ENCODE data around the gene NUP37. TPM values are rescaled to one million over a fixed set of nuclear protein-coding genes. Genes with fewer than 3 reads are reported as not detected.

NUP37 gene
- total RNA-seq, 1 donor from 2014 or later = 141 TPM

DNA sequence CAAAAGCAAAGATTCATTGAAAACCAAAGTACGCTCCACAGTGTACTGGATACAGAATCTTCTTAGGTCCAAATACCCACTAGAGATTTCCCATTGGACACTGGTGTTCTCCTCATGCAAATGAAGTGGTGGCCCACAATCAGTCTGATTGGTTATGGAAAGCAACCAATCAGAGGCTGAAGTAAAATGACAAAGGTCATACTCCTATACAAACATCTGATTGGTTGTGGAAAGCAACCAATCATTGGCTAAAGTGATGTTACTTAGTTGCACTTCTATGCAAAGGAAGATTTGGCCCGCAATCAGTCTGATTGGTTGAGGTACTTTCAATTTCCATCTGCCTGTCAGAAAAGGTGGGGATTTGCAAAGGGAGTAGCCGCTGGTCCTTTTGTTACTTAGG is 56.8 kb downstream of the NUP37 start:
- H3K4me2 ChIP-seq = no peak overlapping the region
- H3K4me1 ChIP-seq = no peaks in the 10 kb centered on the region
- H3K9me3 Mint-ChIP-seq = no peaks in the 10 kb centered on the region
- H3F3A ChIP-seq (ENCODE audit: low read depth) = no peaks in the 10 kb centered on the region
- H3K4me3 Mint-ChIP-seq = peak overlapping the region; percentile 92
- H3K27me3 Mint-ChIP-seq (ENCODE audit: insufficient read depth, low read depth) = no peaks in the 10 kb centered on the region
- no peaks in the 10 kb centered on the region for H3K9me3 ChIP-seq (ENCODE audit: low read depth)
- H3K27me3 ChIP-seq = no peaks in the 10 kb centered on the region
- no peaks in the 10 kb centered on the region for H4K20me1 ChIP-seq (ENCODE audit: low read depth)
- peaks cover 7% of the 10 kb centered on the region for H3K4me1 Mint-ChIP-seq
- no peaks in the 10 kb centered on the region for H3K36me3 ChIP-seq
- TF ChIP-seq EZH2 (IDR thresholded peaks at IDR 0.05) = no peak
- no peak overlapping the region for H3K4me3 ChIP-seq
- H3K36me3 Mint-ChIP-seq = no peaks in the 10 kb centered on the region
- no peak overlapping the region for H3K9ac ChIP-seq
- no peaks in the 10 kb centered on the region for H3K79me2 ChIP-seq (ENCODE audit: low read depth)
- no peak overlapping the region for H3K27ac Mint-ChIP-seq
- no peak overlapping the region for H3K27ac ChIP-seq
- H2AFZ ChIP-seq (replicated peaks) = peak overlapping the region; percentile 59
- no peak for DNase-seq (ENCODE audit: low spot score)

- no peaks in the 10 kb centered on the region for H3K9me3 ChIP-seq (ENCODE audit: low read depth)
- no peak overlapping the region for H3K27ac ChIP-seq
- Mint-ChIP-seq H3K27me3 (ENCODE audit: insufficient read depth, low read depth) (no peaks in the 10 kb centered on the region), H3K4me3 (peak overlapping the region; percentile 92), H3K4me1 (peaks cover 7% of the 10 kb centered on the region), H3K9me3 (no peaks in the 10 kb centered on the region), H3K27ac (no peak overlapping the region), H3K36me3 (no peaks in the 10 kb centered on the region)
- TF ChIP-seq EZH2 (IDR thresholded peaks at IDR 0.05) = no peak
- no peak for TF ChIP-seq EZH2phosphoT487 (IDR thresholded peaks at IDR 0.05)
- TF ChIP-seq, protein P1, sequence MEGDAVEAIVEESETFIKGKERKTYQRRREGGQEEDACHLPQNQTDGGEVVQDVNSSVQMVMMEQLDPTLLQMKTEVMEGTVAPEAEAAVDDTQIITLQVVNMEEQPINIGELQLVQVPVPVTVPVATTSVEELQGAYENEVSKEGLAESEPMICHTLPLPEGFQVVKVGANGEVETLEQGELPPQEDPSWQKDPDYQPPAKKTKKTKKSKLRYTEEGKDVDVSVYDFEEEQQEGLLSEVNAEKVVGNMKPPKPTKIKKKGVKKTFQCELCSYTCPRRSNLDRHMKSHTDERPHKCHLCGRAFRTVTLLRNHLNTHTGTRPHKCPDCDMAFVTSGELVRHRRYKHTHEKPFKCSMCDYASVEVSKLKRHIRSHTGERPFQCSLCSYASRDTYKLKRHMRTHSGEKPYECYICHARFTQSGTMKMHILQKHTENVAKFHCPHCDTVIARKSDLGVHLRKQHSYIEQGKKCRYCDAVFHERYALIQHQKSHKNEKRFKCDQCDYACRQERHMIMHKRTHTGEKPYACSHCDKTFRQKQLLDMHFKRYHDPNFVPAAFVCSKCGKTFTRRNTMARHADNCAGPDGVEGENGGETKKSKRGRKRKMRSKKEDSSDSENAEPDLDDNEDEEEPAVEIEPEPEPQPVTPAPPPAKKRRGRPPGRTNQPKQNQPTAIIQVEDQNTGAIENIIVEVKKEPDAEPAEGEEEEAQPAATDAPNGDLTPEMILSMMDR (IDR thresholded peaks at IDR 0.05) = no peak
- H3K4me3 ChIP-seq = peak overlapping the region; percentile 78
- H2AFZ ChIP-seq (replicated peaks) = peak overlapping the region; percentile 59
- no peaks in the 10 kb centered on the region for H3K36me3 ChIP-seq
- no peaks in the 10 kb centered on the region for H3K79me2 ChIP-seq (ENCODE audit: low read depth)
- no peaks in the 10 kb centered on the region for H3K4me1 ChIP-seq
- H3K27me3 ChIP-seq = no peaks in the 10 kb centered on the region
- peak overlapping the region; percentile 70 for H3K4me2 ChIP-seq
- H4K20me1 ChIP-seq (ENCODE audit: low read depth) = no peaks in the 10 kb centered on the region
- DNase-seq (ENCODE audit: low spot score) = no peak
- H3F3A ChIP-seq (ENCODE audit: low read depth) = no peaks in the 10 kb centered on the region
- no peak overlapping the region for H3K9ac ChIP-seq
These were observed 57.5 kb downstream of the NUP37 start for GRCh38 chr12:102062419-102062806.

- H2AFZ ChIP-seq (replicated peaks) = peak within 1 kb of the TSS; percentile 85
- peak within 1 kb of the TSS; percentile 70 for H3K4me2 ChIP-seq
- H3K79me2 ChIP-seq (ENCODE audit: low read depth) = no peaks in the 10 kb centered on the region
- H4K20me1 ChIP-seq (ENCODE audit: low read depth) = no peaks in the 10 kb centered on the region
- TF ChIP-seq EZH2phosphoT487 (IDR thresholded peaks at IDR 0.05) = no peak
- TF ChIP-seq EZH2 (IDR thresholded peaks at IDR 0.05) = no peak
- TF ChIP-seq, protein P1 (IDR thresholded peaks at IDR 0.05) = no peak
- Mint-ChIP-seq H3K27me3 (ENCODE audit: insufficient read depth, low read depth) (no peaks in the 10 kb centered on the region), H3K9me3 (no peaks in the 10 kb centered on the region), H3K27ac (peak within 1 kb of the TSS; percentile 46), H3K4me3 (peak within 1 kb of the TSS; percentile 92), H3K4me1 (peaks cover 7% of the 10 kb centered on the region), H3K36me3 (peaks cover 2% of the 10 kb centered on the region)
- H3K27me3 ChIP-seq = no peaks in the 10 kb centered on the region
- H3K9me3 ChIP-seq (ENCODE audit: low read depth) = no peaks in the 10 kb centered on the region
- H3K4me3 ChIP-seq = peak within 1 kb of the TSS; percentile 78
- no peaks in the 10 kb centered on the region for H3K36me3 ChIP-seq
- no peaks in the 10 kb centered on the region for H3F3A ChIP-seq (ENCODE audit: low read depth)
- peak within 1 kb of the TSS; percentile 18 for H3K9ac ChIP-seq
- DNase-seq (ENCODE audit: low spot score) = peak; percentile 96
- H3K27ac ChIP-seq = no peak within 1 kb of the TSS
- no peaks in the 10 kb centered on the region for H3K4me1 ChIP-seq
These were observed 58.1 kb downstream of the NUP37 start, which contains the start of gene WASHC3 for GRCh38 chr12:102061560-102062418. TSS of gene WASHC3 (minus strand) at chr12:102061991. CDS start at chr12:102061962, 29 bp downstream.

GRCh38 chr12:102061096-102061559 is 58.8 kb downstream of the NUP37 start:
- peak overlapping the region; percentile 85 for H2AFZ ChIP-seq (replicated peaks)
- H3F3A ChIP-seq (ENCODE audit: low read depth) = no peaks in the 10 kb centered on the region
- H3K4me2 ChIP-seq = peak overlapping the region; percentile 70
- H3K27me3 ChIP-seq = no peaks in the 10 kb centered on the region
- Mint-ChIP-seq H3K4me1 (peaks cover 7% of the 10 kb centered on the region), H3K27me3 (ENCODE audit: insufficient read depth, low read depth) (no peaks in the 10 kb centered on the region), H3K27ac (peak overlapping the region; percentile 25), H3K9me3 (no peaks in the 10 kb centered on the region), H3K36me3 (peaks cover 7% of the 10 kb centered on the region), H3K4me3 (peak overlapping the region; percentile 92)
- H3K9ac ChIP-seq = peak overlapping the region; percentile 18
- no peaks in the 10 kb centered on the region for H3K79me2 ChIP-seq (ENCODE audit: low read depth)
- H3K36me3 ChIP-seq = no peaks in the 10 kb centered on the region
- no peak overlapping the region for H3K27ac ChIP-seq
- no peak for DNase-seq (ENCODE audit: low spot score)
- H4K20me1 ChIP-seq (ENCODE audit: low read depth) = no peaks in the 10 kb centered on the region
- no peaks in the 10 kb centered on the region for H3K9me3 ChIP-seq (ENCODE audit: low read depth)
- peak overlapping the region; percentile 78 for H3K4me3 ChIP-seq
- H3K4me1 ChIP-seq = no peaks in the 10 kb centered on the region
- no peak for TF ChIP-seq EZH2phosphoT487 (IDR thresholded peaks at IDR 0.05)
- TF ChIP-seq, protein P1 (IDR thresholded peaks at IDR 0.05) = no peak
- TF ChIP-seq EZH2 (IDR thresholded peaks at IDR 0.05) = no peak

Data from neural progenitor cell (in vitro differentiated cells).